ENCODE measurements around the gene CRYAB.
A peak's percentile ranks its signal among the peaks of the same experiment; 100 is the strongest.

Gene CRYAB

GRCh38 chr11:111911563-111912401 lies at the start of gene CRYAB:
TSS of gene CRYAB (minus strand) at chr11:111911770. CDS start at chr11:111911724, 46 bp downstream.
- no peaks in the 10 kb centered on the region for H3K36me3 ChIP-seq (ENCODE audit: control insufficient read depth in 1 of 2, insufficient read depth in 2 of 2, low read length in 2 of 2)
- H3K4me3 ChIP-seq (ENCODE audit: low read depth in 1 of 2, low read length in 2 of 2): peak within 1 kb of the TSS; percentile 44 to 57
- H3K27me3 ChIP-seq (ENCODE audit: control insufficient read depth in 1 of 2, insufficient read depth in 2 of 2, low read length in 2 of 2): peaks cover 3% of the 10 kb centered on the region in 2 donors
- peak within 1 kb of the TSS; percentile 65 for H3K27ac ChIP-seq (ENCODE audit: low read depth, low read length)
- no peaks in the 10 kb centered on the region for H3K9me3 ChIP-seq (ENCODE audit: control insufficient read depth in 1 of 2, low read length in 2 of 2)
- peaks cover 8 to 16% of the 10 kb centered on the region in 2 donors for H3K4me1 ChIP-seq (ENCODE audit: control insufficient read depth in 1 of 2, insufficient read depth in 2 of 2, low read length in 2 of 2)
- peak within 1 kb of the TSS; percentile 27 to 43 for H3K9ac ChIP-seq (ENCODE audit: low read depth in 1 of 2, low read length in 2 of 2)

GRCh38 chr11:111960916-111961315 lies 49.3 kb upstream of the CRYAB start:
- Histone ChIP-seq H3K27me3 (ENCODE audit: control insufficient read depth in 1 of 2, insufficient read depth in 2 of 2, low read length in 2 of 2) (no peaks in the 10 kb centered on the region), H3K27ac (ENCODE audit: low read depth, low read length) (no peak overlapping the region), H3K9ac (ENCODE audit: low read depth in 1 of 2, low read length in 2 of 2) (no peak overlapping the region), H3K9me3 (ENCODE audit: control insufficient read depth in 1 of 2, low read length in 2 of 2) (no peaks in the 10 kb centered on the region), H3K36me3 (ENCODE audit: control insufficient read depth in 1 of 2, insufficient read depth in 2 of 2, low read length in 2 of 2) (no peaks in the 10 kb centered on the region), H3K4me3 (ENCODE audit: low read depth in 1 of 2, low read length in 2 of 2) (no peak overlapping the region), H3K4me1 (ENCODE audit: control insufficient read depth in 1 of 2, insufficient read depth in 2 of 2, low read length in 2 of 2) (peaks cover 0 to 5% of the 10 kb centered on the region in 2 donors)

DNA sequence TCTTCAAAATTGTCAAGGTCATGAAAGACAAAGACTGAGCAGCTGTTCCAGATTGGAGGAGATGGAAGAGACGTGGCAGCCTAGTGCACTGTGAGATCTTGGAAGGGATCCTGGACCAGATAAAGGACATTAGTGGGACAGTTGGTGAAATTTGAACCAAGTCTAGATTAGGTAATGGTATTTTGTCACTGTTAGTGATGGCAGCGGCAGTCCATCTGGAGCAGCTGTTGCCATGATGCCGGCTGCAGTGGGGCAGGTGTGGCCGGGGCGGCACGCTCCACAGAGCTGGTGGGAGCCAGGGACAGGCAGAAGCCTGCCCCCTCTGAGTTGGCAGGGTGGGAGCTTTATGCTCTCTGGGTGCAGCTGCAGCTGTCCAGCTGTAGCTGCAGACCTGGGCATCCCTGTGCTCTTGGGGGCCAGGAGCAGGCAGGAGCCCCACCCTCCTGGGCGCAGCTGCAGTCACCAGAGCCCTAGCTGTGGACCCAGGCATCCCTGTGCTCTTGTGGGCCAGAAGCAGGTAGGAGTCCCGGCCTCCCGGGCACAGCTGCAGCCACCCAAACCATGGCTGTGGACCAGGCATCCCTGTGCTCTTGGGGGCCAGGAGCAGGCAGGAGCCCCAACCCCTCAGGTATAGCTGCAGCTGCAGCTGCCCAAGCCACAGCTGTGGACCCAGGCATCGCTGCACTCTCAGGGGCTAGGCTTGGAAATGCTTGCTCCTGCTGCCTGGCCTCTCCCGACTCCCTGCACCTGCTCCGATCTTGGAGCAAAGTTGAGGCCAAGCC lies 46.3 kb upstream of the CRYAB start:
- H3K27ac ChIP-seq (ENCODE audit: low read depth, low read length): no peak overlapping the region
- H3K9ac ChIP-seq (ENCODE audit: low read depth in 1 of 2, low read length in 2 of 2): no peak overlapping the region
- peaks cover 0 to 5% of the 10 kb centered on the region in 2 donors for H3K4me1 ChIP-seq (ENCODE audit: control insufficient read depth in 1 of 2, insufficient read depth in 2 of 2, low read length in 2 of 2)
- no peak overlapping the region for H3K4me3 ChIP-seq (ENCODE audit: low read depth in 1 of 2, low read length in 2 of 2)
- no peaks in the 10 kb centered on the region for H3K9me3 ChIP-seq (ENCODE audit: control insufficient read depth in 1 of 2, low read length in 2 of 2)
- H3K36me3 ChIP-seq (ENCODE audit: control insufficient read depth in 1 of 2, insufficient read depth in 2 of 2, low read length in 2 of 2): no peaks in the 10 kb centered on the region
- no peaks in the 10 kb centered on the region for H3K27me3 ChIP-seq (ENCODE audit: control insufficient read depth in 1 of 2, insufficient read depth in 2 of 2, low read length in 2 of 2)

DNA sequence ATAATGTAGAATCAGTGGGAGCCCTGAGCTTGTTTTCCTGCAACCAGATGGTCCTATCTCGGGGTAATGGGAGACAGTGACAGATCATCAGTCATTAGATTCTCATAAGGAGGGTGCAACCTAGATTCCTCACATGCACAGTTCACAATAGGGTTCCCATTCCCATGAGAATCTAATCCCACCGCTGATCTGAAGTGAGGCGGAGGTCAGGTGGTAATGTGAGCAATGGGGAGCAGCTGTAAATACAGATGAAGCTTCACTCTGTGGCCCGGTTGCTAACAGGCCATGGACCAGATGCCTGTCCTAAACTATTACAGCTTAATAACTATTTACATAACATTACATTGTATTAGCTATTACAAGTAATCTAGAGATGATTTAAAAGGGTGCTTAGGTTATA lies 42.6 kb upstream of the CRYAB start:
- Histone ChIP-seq H3K4me3 (ENCODE audit: low read depth in 1 of 2, low read length in 2 of 2) (no peak overlapping the region), H3K27me3 (ENCODE audit: control insufficient read depth in 1 of 2, insufficient read depth in 2 of 2, low read length in 2 of 2) (no peaks in the 10 kb centered on the region), H3K27ac (ENCODE audit: low read depth, low read length) (no peak overlapping the region), H3K4me1 (ENCODE audit: control insufficient read depth in 1 of 2, insufficient read depth in 2 of 2, low read length in 2 of 2) (no peaks in the 10 kb centered on the region), H3K9me3 (ENCODE audit: control insufficient read depth in 1 of 2, low read length in 2 of 2) (no peaks in the 10 kb centered on the region), H3K9ac (ENCODE audit: low read depth in 1 of 2, low read length in 2 of 2) (no peak overlapping the region), H3K36me3 (ENCODE audit: control insufficient read depth in 1 of 2, insufficient read depth in 2 of 2, low read length in 2 of 2) (no peaks in the 10 kb centered on the region)

- H3K9ac ChIP-seq (ENCODE audit: low read depth in 1 of 2, low read length in 2 of 2): no peak overlapping the region
- no peak overlapping the region for H3K4me3 ChIP-seq (ENCODE audit: low read depth in 1 of 2, low read length in 2 of 2)
- no peak overlapping the region for H3K27ac ChIP-seq (ENCODE audit: low read depth, low read length)
- no peaks in the 10 kb centered on the region for H3K36me3 ChIP-seq (ENCODE audit: control insufficient read depth in 1 of 2, insufficient read depth in 2 of 2, low read length in 2 of 2)
- no peaks in the 10 kb centered on the region for H3K9me3 ChIP-seq (ENCODE audit: control insufficient read depth in 1 of 2, low read length in 2 of 2)
- H3K27me3 ChIP-seq (ENCODE audit: control insufficient read depth in 1 of 2, insufficient read depth in 2 of 2, low read length in 2 of 2): no peaks in the 10 kb centered on the region
- peaks cover 0 to 6% of the 10 kb centered on the region in 2 donors for H3K4me1 ChIP-seq (ENCODE audit: control insufficient read depth in 1 of 2, insufficient read depth in 2 of 2, low read length in 2 of 2)
Measured at GRCh38 chr11:111951565-111951964, 40.0 kb upstream of the CRYAB start.

- Histone ChIP-seq H3K9me3 (ENCODE audit: control insufficient read depth in 1 of 2, low read length in 2 of 2) (no peaks in the 10 kb centered on the region), H3K9ac (ENCODE audit: low read depth in 1 of 2, low read length in 2 of 2) (no peak overlapping the region), H3K4me1 (ENCODE audit: control insufficient read depth in 1 of 2, insufficient read depth in 2 of 2, low read length in 2 of 2) (peaks cover 0 to 6% of the 10 kb centered on the region in 2 donors), H3K27ac (ENCODE audit: low read depth, low read length) (no peak overlapping the region), H3K4me3 (ENCODE audit: low read depth in 1 of 2, low read length in 2 of 2) (no peak overlapping the region), H3K27me3 (ENCODE audit: control insufficient read depth in 1 of 2, insufficient read depth in 2 of 2, low read length in 2 of 2) (no peaks in the 10 kb centered on the region), H3K36me3 (ENCODE audit: control insufficient read depth in 1 of 2, insufficient read depth in 2 of 2, low read length in 2 of 2) (no peaks in the 10 kb centered on the region)
Measured at GRCh38 chr11:111949519-111950426, 38.2 kb upstream of the CRYAB start.

DNA sequence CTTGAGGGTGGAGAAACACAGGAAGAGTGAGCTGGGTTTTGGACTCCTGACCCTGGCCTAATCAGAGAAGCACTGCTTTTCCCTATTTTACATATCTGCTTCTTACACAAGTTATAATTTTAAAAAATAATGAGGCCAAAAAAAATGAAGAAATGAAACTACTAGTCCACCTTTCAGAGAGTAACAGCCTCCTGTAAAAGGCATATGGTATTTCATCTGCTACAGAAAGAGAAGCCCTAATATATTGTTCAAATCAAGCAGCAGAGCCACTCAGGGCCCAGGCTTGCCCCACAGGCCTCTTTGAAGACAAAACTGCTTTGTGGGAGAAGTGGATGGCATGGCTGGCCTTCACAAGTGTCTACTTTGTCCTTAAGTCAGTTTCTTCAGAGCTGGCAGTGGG lies 35.6 kb upstream of the CRYAB start:
- Histone ChIP-seq H3K9ac (ENCODE audit: low read depth in 1 of 2, low read length in 2 of 2) (no peak overlapping the region), H3K4me3 (ENCODE audit: low read depth in 1 of 2, low read length in 2 of 2) (no peak overlapping the region), H3K36me3 (ENCODE audit: control insufficient read depth in 1 of 2, insufficient read depth in 2 of 2, low read length in 2 of 2) (no peaks in the 10 kb centered on the region), H3K4me1 (ENCODE audit: control insufficient read depth in 1 of 2, insufficient read depth in 2 of 2, low read length in 2 of 2) (peaks cover 0 to 8% of the 10 kb centered on the region in 2 donors), H3K9me3 (ENCODE audit: control insufficient read depth in 1 of 2, low read length in 2 of 2) (no peaks in the 10 kb centered on the region), H3K27me3 (ENCODE audit: control insufficient read depth in 1 of 2, insufficient read depth in 2 of 2, low read length in 2 of 2) (no peaks in the 10 kb centered on the region), H3K27ac (ENCODE audit: low read depth, low read length) (no peak overlapping the region)

DNA sequence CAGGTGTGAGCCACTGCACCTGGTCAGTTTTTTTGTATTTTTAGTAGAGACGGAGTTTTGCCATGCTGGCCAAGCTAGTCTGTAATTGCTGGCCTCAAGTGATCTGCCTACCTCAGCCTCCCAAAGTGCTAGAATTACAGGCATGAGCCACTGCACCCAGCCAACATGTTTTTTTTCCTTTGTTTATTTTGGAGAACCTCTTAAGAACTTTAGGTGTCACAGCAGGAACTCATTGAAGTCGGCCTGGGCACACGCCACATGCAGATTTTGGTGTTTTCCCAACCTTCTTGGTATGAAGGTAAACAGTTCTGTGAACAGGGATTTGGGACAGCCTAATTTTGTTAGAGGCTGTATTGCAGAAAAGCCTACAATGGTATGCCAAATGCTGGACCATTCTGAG lies 34.9 kb upstream of the CRYAB start:
- Histone ChIP-seq H3K4me3 (ENCODE audit: low read depth in 1 of 2, low read length in 2 of 2) (no peak overlapping the region), H3K4me1 (ENCODE audit: control insufficient read depth in 1 of 2, insufficient read depth in 2 of 2, low read length in 2 of 2) (peaks cover 0 to 9% of the 10 kb centered on the region in 2 donors), H3K36me3 (ENCODE audit: control insufficient read depth in 1 of 2, insufficient read depth in 2 of 2, low read length in 2 of 2) (no peaks in the 10 kb centered on the region), H3K27me3 (ENCODE audit: control insufficient read depth in 1 of 2, insufficient read depth in 2 of 2, low read length in 2 of 2) (no peaks in the 10 kb centered on the region), H3K9ac (ENCODE audit: low read depth in 1 of 2, low read length in 2 of 2) (no peak overlapping the region), H3K9me3 (ENCODE audit: control insufficient read depth in 1 of 2, low read length in 2 of 2) (no peaks in the 10 kb centered on the region), H3K27ac (ENCODE audit: low read depth, low read length) (no peak overlapping the region)

DNA sequence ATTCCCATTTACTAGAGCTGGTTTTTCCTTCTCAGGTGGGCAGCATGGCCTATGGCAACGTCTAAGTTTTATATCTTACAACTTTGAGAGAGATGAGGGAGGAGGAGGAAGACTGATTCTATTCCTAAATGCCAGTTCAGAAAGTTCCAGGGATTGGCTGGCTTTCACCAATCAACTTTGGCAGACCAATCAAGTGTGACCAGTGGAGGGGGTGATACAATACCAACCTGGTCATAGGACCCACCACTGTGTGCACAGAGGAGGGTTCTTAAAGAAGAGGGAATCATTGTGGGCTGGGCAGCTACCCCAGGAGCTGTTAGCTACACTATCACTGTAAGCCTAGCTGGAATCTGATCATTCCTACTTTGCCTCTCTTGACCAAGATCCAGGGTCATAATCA lies 33.6 kb upstream of the CRYAB start:
- no peaks in the 10 kb centered on the region for H3K9me3 ChIP-seq (ENCODE audit: control insufficient read depth in 1 of 2, low read length in 2 of 2)
- no peaks in the 10 kb centered on the region for H3K36me3 ChIP-seq (ENCODE audit: control insufficient read depth in 1 of 2, insufficient read depth in 2 of 2, low read length in 2 of 2)
- H3K4me1 ChIP-seq (ENCODE audit: control insufficient read depth in 1 of 2, insufficient read depth in 2 of 2, low read length in 2 of 2): peaks cover 0 to 9% of the 10 kb centered on the region in 2 donors
- no peaks in the 10 kb centered on the region for H3K27me3 ChIP-seq (ENCODE audit: control insufficient read depth in 1 of 2, insufficient read depth in 2 of 2, low read length in 2 of 2)
- no peak overlapping the region for H3K27ac ChIP-seq (ENCODE audit: low read depth, low read length)
- H3K9ac ChIP-seq (ENCODE audit: low read depth in 1 of 2, low read length in 2 of 2): no peak overlapping the region
- H3K4me3 ChIP-seq (ENCODE audit: low read depth in 1 of 2, low read length in 2 of 2): no peak overlapping the region

Measured in duodenal mucosa (tissue), 2 donors.